Heart left ventricle (tissue), 16 donors: Measurements from ENCODE around the gene TMEM147. TPM values are rescaled to one million over a fixed set of nuclear protein-coding genes. Genes with fewer than 3 reads are reported as not detected.
A peak's percentile ranks its signal among the peaks of the same experiment; 100 is the strongest.

Experiments used
- ATAC-seq, 4 donors: fragments of 200-7000 bp; cut with Tn5 transposase; one replicate each; pipeline ENCODE4 v1.9.1; 2020 to 2022; ENCODE audit warnings: moderate library complexity in 4 of 4, mild to moderate bottlenecking in 3 of 4, moderate number of reproducible peaks in 1 of 4
- DNase-seq, 5 donors: peaks; one replicate each; pipeline ENCODE4 v3.0.0-alpha.2; 2020
- H3K27ac ChIP-seq, 12 donors: fragments of 200-600 bp; sonication (generic) in 4 of 12; one replicate each; pipeline versions ENCODE4 v1.5.0 to v1.8.0; 2016 to 2022; ENCODE audit warnings: mild to moderate bottlenecking in 2 of 12
- H3K27me3 ChIP-seq, 9 donors: fragments of 200-600 bp; sonication (generic) in 2 of 9; one replicate each; pipeline versions ENCODE4 v1.5.1 to v1.8.0; 2016 to 2022; ENCODE audit warnings: mild to moderate bottlenecking in 3 of 9
- H3K36me3 ChIP-seq, 9 donors: fragments of 200-600 bp; sonication (generic) in 2 of 9; one replicate each; pipeline versions ENCODE4 v1.5.0 to v1.8.0; 2018 to 2022; ENCODE audit warnings: mild to moderate bottlenecking in 2 of 9
- H3K4me1 ChIP-seq, 12 donors: fragments of 200-600 bp; sonication (generic) in 4 of 12; one replicate each; pipeline versions ENCODE4 v1.5.0 to v1.8.0; 2016 to 2022; ENCODE audit warnings: mild to moderate bottlenecking in 3 of 12
- H3K4me3 ChIP-seq, 12 donors: fragments of 200-600 bp; sonication (generic) in 4 of 12; one replicate each; pipeline versions ENCODE4 v1.5.0 to v1.8.0; 2017 to 2022; ENCODE audit warnings: mild to moderate bottlenecking in 9 of 12, moderate library complexity in 4 of 12
- H3K9me3 ChIP-seq, 12 donors: fragments of 200-600 bp; sonication (generic) in 4 of 12; one replicate each; pipeline versions ENCODE4 v1.5.0 to v1.8.0; 2016 to 2022; ENCODE audit warnings: mild to moderate bottlenecking in 1 of 12
- CTCF ChIP-seq, 12 donors: fragments of 200-600 bp; sonication (generic) in 4 of 12; IDR thresholded peaks; one replicate each; pipeline versions ENCODE4 v1.5.0 to v1.8.0; 2018 to 2022; ENCODE audit warnings: antibody characterized with exemption in 12 of 12, mild to moderate bottlenecking in 5 of 12
- POLR2A ChIP-seq, 2 donors: fragments of 450-650 bp; IDR thresholded peaks; one replicate each; pipeline ENCODE4 v1.6.1; 2017; ENCODE audit warnings: antibody characterized with exemption in 2 of 2, mild to moderate bottlenecking in 2 of 2, moderate library complexity in 2 of 2
- WGBS, 4 donors: extraction: QIAGEN DNeasy Blood & Tissue Kit in 2 of 4; methylation state at CpG; one replicate each; pipeline versions ENCODE4 v1.1.5 to v1.1.7; 2013 to 2018; 5-methylcytosine and 5-hydroxymethylcytosine counted together
- intact Hi-C, 10 donors: fragments of 100-400 bp; cut with DNase I; formaldehyde crosslinking; loops; one replicate each; pipeline versions ENCODE4 v1.11.1 to v1.14.2; 2022
- polyA plus RNA-seq, 2 donors: library from polyadenylated mRNA; stranded (reverse); fragments of 200-250 nt; gene quantifications; one replicate each; pipeline ENCODE4 v1.2.3, GENCODE V29; 2013
- total RNA-seq, 9 donors: library from RNA; depleted of rRNA in 2 of 9; stranded (reverse); fragments of >200 nt in 2 of 9; fragmentation: NEBNext Ultra II Directional in 3 of 9; extraction: Animal tissue kit (Norgen Biotek cat#: 25700) in 3 of 9; gene quantifications; one replicate each; pipeline versions ENCODE4 v1.1.0 to v1.2.4, GENCODE V29; 2016 to 2023
- donor health status: ischemic (EF 13 %, LVEDD 7.1; RV severe dilation, severe dysfunction).
- donor health status: healthy with polysubstance abuse.
- donor health status: DM: no; HTN: yes; CAD: no.
- donor health status: DM: no; HTN: no; CAD: no.
- donor health status: ischemic (EF 25% LVEDD 6.9; RV normal size, moderate dysfunction).
- donor health status: ischemic (EF 25% LVEDD 5.7; RV mildly dilated, moderate dysfunction).
- donor health status: healthy.
- donor health status: DM: yes; HTN: yes; CAD: no.
- donor health status: ischemic (EF 35%, LVEDD 5.7; RV mildly dilated, moderate dysfunction).
- donor health status: nonischemic (EF 11% LVEDD 7.7; RV severe dilation, severe dysfunction).
- donor health status: DM: yes; HTN: yes; CAD: no.
- donor health status: PGD.
- donor health status: ischemic (EF 29% LVEDD 5.4; RV normal size, mild dysfunction).
- donor health status: nonischemic (EF 23%, LVEDD 6.1; RV moderate dilation, normal function).

TMEM147 gene
- total and polyA plus RNA-seq, 11 donors = 68.9 to 191 (median 96.0) TPM

- no peaks in the 10 kb centered on the region for H3K36me3 ChIP-seq
- intact Hi-C loops = no loop called here
- DNase-seq (peak in 1 of 5 donors; percentile 3), ATAC-seq (no peak)
- H3K4me1 ChIP-seq = peaks cover 0 to 15% (median 8%) of the 10 kb centered on the region in 12 donors
- no peaks in the 10 kb centered on the region for H3K9me3 ChIP-seq
- no peak overlapping the region for H3K27ac ChIP-seq
- 75 to 81% (median 78%) methylated on average over 11 of the region's 11 CpGs for WGBS, 4 donors
- TF ChIP-seq POLR2A (IDR thresholded peaks at IDR 0.05) (no peak), CTCF (IDR thresholded peaks at IDR 0.05) (no peak)
- H3K27me3 ChIP-seq = peaks cover 0 to 34% (median 13%) of the 10 kb centered on the region in 9 donors
- no peak overlapping the region for H3K4me3 ChIP-seq
Observed at GRCh38 chr19:35507561-35507960, 37.9 kb upstream of the TMEM147 start.

GRCh38 chr19:35508129-35508528 lies 37.3 kb upstream of the TMEM147 start:
- Histone ChIP-seq H3K27ac (no peak overlapping the region), H3K27me3 (peaks cover 0 to 34% (median 13%) of the 10 kb centered on the region in 9 donors), H3K4me3 (no peak overlapping the region), H3K9me3 (no peaks in the 10 kb centered on the region), H3K4me1 (peaks cover 0 to 15% (median 8%) of the 10 kb centered on the region in 12 donors), H3K36me3 (no peaks in the 10 kb centered on the region)
- WGBS, 4 donors = 83 to 91% (median 87%) methylated on average over 3 of the region's 3 CpGs
- TF ChIP-seq POLR2A (IDR thresholded peaks at IDR 0.05) (no peak), CTCF (IDR thresholded peaks at IDR 0.05) (no peak)
- peak in 1 of 5 donors; percentile 2 for DNase-seq
- intact Hi-C loops = no loop called here
- no peak for ATAC-seq

- DNase-seq (no peak), ATAC-seq (no peak)
- no peaks in the 10 kb centered on the region for H3K36me3 ChIP-seq
- H3K4me1 ChIP-seq = peaks cover 0 to 19% (median 8%) of the 10 kb centered on the region in 12 donors
- peak overlapping the region in 5 of 12 donors; percentile 46 to 57 (median 51) for H3K4me3 ChIP-seq
- TF ChIP-seq POLR2A (IDR thresholded peaks at IDR 0.05) (no peak), CTCF (IDR thresholded peaks at IDR 0.05) (no peak)
- no peaks in the 10 kb centered on the region for H3K9me3 ChIP-seq
- no peak overlapping the region for H3K27ac ChIP-seq
- WGBS, 4 donors = 28 to 50% (median 32%) methylated on average over 12 of the region's 12 CpGs
- intact Hi-C loops = no loop called here
- peaks cover 0 to 42% (median 22%) of the 10 kb centered on the region in 9 donors for H3K27me3 ChIP-seq
Observed at GRCh38 chr19:35509018-35509652, 36.3 kb upstream of the TMEM147 start.

GRCh38 chr19:35509861-35510625 lies 35.4 kb upstream of the TMEM147 start:
- ATAC-seq = peak; percentile 80 to 91 (median 84)

More at GRCh38 chr19:35509861-35510625, 35.4 kb upstream of the TMEM147 start:
- peak; percentile 84 to 97 (median 91) for TF ChIP-seq CTCF (IDR thresholded peaks at IDR 0.05)
- no peak for TF ChIP-seq POLR2A (IDR thresholded peaks at IDR 0.05)
- peak; percentile 63 to 86 (median 74) for DNase-seq
- H3K27me3 ChIP-seq = peaks cover 0 to 44% (median 27%) of the 10 kb centered on the region in 9 donors
- WGBS, 4 donors = 0 to 2% (median 1%) methylated on average over 29 to 39 of the region's 39 CpGs
- H3K36me3 ChIP-seq = no peaks in the 10 kb centered on the region
- H3K27ac ChIP-seq = no peak overlapping the region
- H3K4me1 ChIP-seq = peaks cover 0 to 21% (median 9%) of the 10 kb centered on the region in 12 donors
- H3K4me3 ChIP-seq = peak overlapping the region in 11 of 12 donors; percentile 21 to 57 (median 46)
- intact Hi-C loops = loop anchor here in 1 of 10 donors (5.0 kb wide), 1 partner anchor 82 kb away; no protein-coding TSS in a partner anchor
- no peaks in the 10 kb centered on the region for H3K9me3 ChIP-seq
